SU-DHL-6 (cell line): Measurements from ENCODE around the gene PUS1.

Source experiments
- H2AFZ ChIP-seq: fragments of 200-600 bp; sonication (generic); 2 replicates; pipeline ENCODE4 v1.6.1; 2014; ENCODE audit warnings: low read depth, mild to moderate bottlenecking, moderate library complexity, mixed read lengths, antibody characterized with exemption, low read length; ENCODE audit not compliant: severe bottlenecking
- H3F3A ChIP-seq: fragments of 200-600 bp; shearing (Covaris generic); 2 replicates; pipeline ENCODE4 v1.6.0; 2016; ENCODE audit warnings: antibody characterized with exemption, mild to moderate bottlenecking; ENCODE audit not compliant: insufficient read depth
- H3K27ac ChIP-seq: fragments of 200-600 bp; sonication (generic); 2 replicates; pipeline ENCODE4 v1.5.1; 2016; ENCODE audit warnings: low read depth, mild to moderate bottlenecking, low read length, moderate library complexity, mixed read lengths
- H3K27me3 ChIP-seq: fragments of 200-600 bp; sonication (generic), shearing (Covaris generic); 2 replicates; pipeline ENCODE4 v1.6.0; 2014; ENCODE audit warnings: mild to moderate bottlenecking, low read length
- H3K36me3 ChIP-seq: fragments of 200-600 bp; sonication (generic); 2 replicates; pipeline ENCODE4 v1.6.1; 2014; ENCODE audit warnings: mild to moderate bottlenecking, low read length, mixed read lengths
- H3K4me2 ChIP-seq: fragments of 300-600, 200-600 bp; shearing (Covaris generic), sonication (generic); 2 replicates; pipeline ENCODE4 v1.6.0; 2014; ENCODE audit warnings: low read length, low read depth, mild to moderate bottlenecking; ENCODE audit not compliant: poor library complexity, severe bottlenecking
- H3K4me3 ChIP-seq: fragments of 200-600 bp; sonication (generic); 2 replicates; pipeline ENCODE4 v1.5.1; 2014; ENCODE audit warnings: antibody characterized with exemption, low read length, mild to moderate bottlenecking, mixed read lengths; ENCODE audit not compliant: insufficient read depth, poor library complexity, severe bottlenecking
- H3K79me2 ChIP-seq: fragments of 200-600 bp; sonication (generic); 2 replicates; pipeline ENCODE4 v1.6.1; 2014; ENCODE audit warnings: mild to moderate bottlenecking, low read length, moderate library complexity; ENCODE audit not compliant: insufficient read depth
- H3K9ac ChIP-seq: fragments of 200-600 bp; sonication (generic); 2 replicates; pipeline ENCODE4 v1.7.0; 2014; ENCODE audit warnings: mild to moderate bottlenecking, low read length
- H3K9me2 ChIP-seq: fragments of 200-600 bp; sonication (generic); replicated peaks from 2 replicates; pipeline ENCODE4 v1.6.1; 2014; ENCODE audit warnings: low read length; ENCODE audit not compliant: insufficient read depth
- H3K9me3 ChIP-seq: fragments of 200-600 bp; sonication (generic); 2 replicates; pipeline ENCODE4 v1.6.1; 2014; ENCODE audit warnings: low read length, mixed read lengths; ENCODE audit not compliant: insufficient read depth
- H4K20me1 ChIP-seq: fragments of 200-600 bp; sonication (generic); 2 replicates; pipeline ENCODE4 v1.6.1; 2014; ENCODE audit warnings: low read depth, mild to moderate bottlenecking, antibody characterized with exemption, low read length, moderate library complexity, mixed read lengths
- CTCF ChIP-seq: fragments of 200-600 bp; sonication (generic); IDR thresholded peaks from one replicate; pipeline ENCODE4 v1.5.1; 2017; ENCODE audit warnings: antibody characterized with exemption, mild to moderate bottlenecking, low read length, moderate library complexity; ENCODE audit not compliant: insufficient read depth, poor library complexity, severe bottlenecking
- EZH2phosphoT487 ChIP-seq: fragments of 200-600 bp; sonication (generic), shearing (Covaris generic); conservative IDR thresholded peaks from 2 replicates; pipeline ENCODE4 v1.6.1; 2018; ENCODE audit warnings: mild to moderate bottlenecking, antibody characterized with exemption, low read length, moderate library complexity, mixed read lengths

PUS1 gene

GRCh38 chr12:131929581-131930456, 743 bp downstream of the PUS1 start:
- no peaks in the 10 kb centered on the region for H3K27me3 ChIP-seq
- peaks cover 20% of the 10 kb centered on the region for H3K79me2 ChIP-seq
- no peaks in the 10 kb centered on the region for H3K9me2 ChIP-seq
- H3F3A ChIP-seq = 0 out of 2 replicates have a peak, but pooled peaks cover 2% of the 10 kb centered on the region
- H3K9me3 ChIP-seq = no peaks in the 10 kb centered on the region
- H3K36me3 ChIP-seq = peaks cover 16% of the 10 kb centered on the region; the same call in 1 of the 2 replicates
- peak overlapping the region; percentile 79 for H3K9ac ChIP-seq
- H4K20me1 ChIP-seq = no peaks in the 10 kb centered on the region; the same call in 1 of the 2 replicates
- H3K4me2 ChIP-seq = peak overlapping the region; percentile 85
- peak overlapping the region; percentile 19 for H3K27ac ChIP-seq
- no peak for TF ChIP-seq EZH2phosphoT487
- TF ChIP-seq CTCF = no peak
- H3K4me3 ChIP-seq = peak overlapping the region; percentile 68
- peak overlapping the region; percentile 17 for H2AFZ ChIP-seq

GRCh38 chr12:131930510-131930909, 1.4 kb downstream of the PUS1 start:
- no peaks in the 10 kb centered on the region for H3K27me3 ChIP-seq
- H3K4me2 ChIP-seq = peak overlapping the region; percentile 85
- peaks cover 16% of the 10 kb centered on the region; the same call in 1 of the 2 replicates for H3K36me3 ChIP-seq
- H3K9ac ChIP-seq = peak overlapping the region; percentile 79
- H3K79me2 ChIP-seq = peaks cover 20% of the 10 kb centered on the region
- H4K20me1 ChIP-seq = no peaks in the 10 kb centered on the region; the same call in 1 of the 2 replicates
- no peak for TF ChIP-seq EZH2phosphoT487
- TF ChIP-seq CTCF = no peak
- no peaks in the 10 kb centered on the region for H3K9me2 ChIP-seq
- H3F3A ChIP-seq = no peaks in the 10 kb centered on the region
- peak overlapping the region; percentile 19 for H3K27ac ChIP-seq
- H3K4me3 ChIP-seq = peak overlapping the region; percentile 68
- no peaks in the 10 kb centered on the region for H3K9me3 ChIP-seq
- no peak overlapping the region for H2AFZ ChIP-seq

GRCh38 chr12:131933387-131933786, 4.3 kb downstream of the PUS1 start:
- no peak overlapping the region for H3K4me3 ChIP-seq
- H2AFZ ChIP-seq = no peak overlapping the region
- H3K27ac ChIP-seq = no peak overlapping the region
- H3K9ac ChIP-seq = no peak overlapping the region
- H3K79me2 ChIP-seq = peaks cover 20% of the 10 kb centered on the region
- peaks cover 16% of the 10 kb centered on the region; the same call in 1 of the 2 replicates for H3K36me3 ChIP-seq
- H3K27me3 ChIP-seq = no peaks in the 10 kb centered on the region
- H3K9me3 ChIP-seq = no peaks in the 10 kb centered on the region
- no peaks in the 10 kb centered on the region; the same call in 1 of the 2 replicates for H4K20me1 ChIP-seq
- no peaks in the 10 kb centered on the region for H3K9me2 ChIP-seq
- H3K4me2 ChIP-seq = no peak overlapping the region
- TF ChIP-seq CTCF (no peak), EZH2phosphoT487 (no peak)
- no peaks in the 10 kb centered on the region for H3F3A ChIP-seq
